Smooth muscle cell (in vitro differentiated cells): ENCODE results near the gene ST6GALNAC2. TPM values are rescaled to one million over a fixed set of nuclear protein-coding genes. Genes with fewer than 3 reads are reported as not detected.

Experiments used
- DNase-seq: peaks from one replicate; lab custom pipeline; 2025; ENCODE audit not compliant: unreplicated experiment; lab: John Stamatoyannopoulos, UW
- H2AFZ ChIP-seq: fragments of 200-600 bp; sonication (generic); 2 replicates; pipeline ENCODE4 v1.6.0; 2016; ENCODE audit warnings: antibody characterized with exemption, low read depth, mild to moderate bottlenecking
- H3F3A ChIP-seq: fragments of 200-600 bp; sonication (generic); 2 replicates; pipeline ENCODE4 v1.6.0; 2017; ENCODE audit warnings: antibody characterized with exemption, low read depth
- H3K27ac ChIP-seq: fragments of 200-600 bp; sonication (generic); 2 replicates; pipeline ENCODE4 v1.5.1; 2016; ENCODE audit warnings: low read depth, mild to moderate bottlenecking
- H3K27me3 ChIP-seq: fragments of 200-600 bp; sonication (generic); 2 replicates; pipeline ENCODE4 v1.6.1; 2016; ENCODE audit warnings: low read depth, mild to moderate bottlenecking
- H3K36me3 ChIP-seq: fragments of 200-600 bp; sonication (generic); 2 replicates; pipeline ENCODE4 v1.5.1; 2016; ENCODE audit warnings: low read depth
- H3K4me1 ChIP-seq: fragments of 200-600 bp; sonication (generic); 2 replicates; pipeline ENCODE4 v1.5.1; 2016; ENCODE audit warnings: low read depth
- H3K4me2 ChIP-seq: fragments of 200-600 bp; sonication (generic); 2 replicates; pipeline ENCODE4 v1.6.0; 2016; ENCODE audit warnings: mild to moderate bottlenecking
- H3K4me3 ChIP-seq: fragments of 200-600 bp; sonication (generic); 2 replicates; pipeline ENCODE4 v1.5.1; 2016; ENCODE audit warnings: mild to moderate bottlenecking
- H3K79me2 ChIP-seq: fragments of 200-600 bp; sonication (generic); 2 replicates; pipeline ENCODE4 v1.6.0; 2016; ENCODE audit warnings: low read depth, mild to moderate bottlenecking
- H3K9ac ChIP-seq: fragments of 200-600 bp; sonication (generic); 2 replicates; pipeline ENCODE4 v1.6.0; 2016; ENCODE audit warnings: low read depth
- H3K9me3 ChIP-seq: fragments of 200-600 bp; sonication (generic); replicated peaks from 2 replicates; pipeline ENCODE4 v1.5.1; 2016; ENCODE audit warnings: low read depth
- H4K20me1 ChIP-seq: fragments of 200-600 bp; sonication (generic); 2 replicates; pipeline ENCODE4 v1.6.0; 2016; ENCODE audit warnings: low read depth
- WGBS: methylation state at CpG from one replicate; pipeline ENCODE4 v1.1.7; 2016; ENCODE audit warnings: low lambda C conversion rate; 5-methylcytosine and 5-hydroxymethylcytosine counted together
- polyA plus RNA-seq: library from polyadenylated mRNA; unstranded; fragments of >200 nt; fragmentation: Nextera tagmentation; extraction: Ambion mirVana; gene quantifications from 2 replicates; pipeline ENCODE4 v1.2.1, GENCODE V29; 2016
- total RNA-seq: library from RNA; depleted of rRNA; stranded (reverse); fragments of >200 nt; gene quantifications from 2 replicates; pipeline ENCODE4 v1.2.3, GENCODE V29; 2014
- TF ChIP-seq, protein P1 (sequence below): fragments of 200-600 bp; sonication (generic); IDR thresholded peaks from 2 replicates; pipeline ENCODE4 v1.5.1; 2017; ENCODE audit warnings: borderline replicate concordance, mild to moderate bottlenecking, antibody characterized with exemption; ENCODE audit not compliant: insufficient read depth, poor library complexity, severe bottlenecking

The ST6GALNAC2 gene
- total RNA-seq (6.9 and 9.9 TPM in 2 replicates), polyA plus RNA-seq (1.2 and 13.2 TPM in 2 replicates)

DNA sequence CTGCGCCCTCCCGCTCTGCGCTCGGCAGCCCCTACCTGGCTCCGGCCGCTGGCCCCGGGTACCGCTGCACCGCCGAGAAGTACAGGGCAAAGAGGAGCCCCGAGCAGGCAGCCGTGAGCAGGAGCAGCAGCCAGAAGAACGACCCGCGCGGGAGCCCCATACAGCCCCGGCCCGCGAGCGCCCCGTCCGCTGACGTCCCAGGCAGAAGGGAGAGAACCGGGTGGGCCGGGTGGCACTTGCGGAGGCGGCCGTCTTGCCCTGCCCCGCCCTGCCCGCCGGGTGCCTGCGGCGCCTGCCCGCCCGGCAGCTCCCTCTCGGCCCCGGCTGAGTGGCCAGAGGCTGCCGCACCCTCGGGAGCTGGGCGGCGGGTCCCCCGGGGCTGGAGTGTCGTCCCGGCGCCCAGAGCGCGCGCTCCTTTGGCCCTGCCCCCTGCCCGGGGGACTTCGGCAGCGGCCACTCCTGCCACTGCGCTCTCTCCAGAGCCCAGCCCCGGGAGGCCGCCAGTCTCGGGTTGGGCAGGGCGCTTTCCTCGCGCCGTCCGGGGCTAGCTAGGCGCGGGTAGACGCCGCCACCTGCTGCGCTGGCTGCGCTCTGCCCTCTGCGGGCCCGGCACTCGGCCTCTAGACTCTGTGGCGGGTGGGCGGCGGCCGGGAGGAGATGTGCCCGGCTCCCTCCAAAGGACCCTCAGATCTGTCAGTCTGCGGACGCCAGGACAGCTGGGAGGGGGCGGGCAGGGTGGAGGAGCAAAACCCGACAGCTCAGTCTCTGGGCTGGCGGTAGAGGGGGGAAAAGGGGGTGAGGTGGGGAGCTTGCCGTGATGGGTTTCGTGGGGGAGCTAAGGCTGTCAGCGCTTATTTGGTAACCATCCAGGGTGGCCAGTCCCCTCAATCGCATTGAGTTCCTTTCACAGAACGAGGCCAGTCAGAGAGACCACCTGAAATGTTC lies at the start of gene ST6GALNAC2:
TSS of gene ST6GALNAC2 (minus strand) at position 212 of the 945 bp plus-strand sequence. CDS start at position 160, 52 bp downstream.
- DNase-seq = no peak
- peaks cover 4% of the 10 kb centered on the region for H3F3A ChIP-seq
- no peaks in the 10 kb centered on the region for H3K36me3 ChIP-seq
- H3K27ac ChIP-seq = no peak within 1 kb of the TSS
- 2% methylated on average over 60 of the region's 84 CpGs for WGBS
- H3K27me3 ChIP-seq = peaks cover 64% of the 10 kb centered on the region
- peak within 1 kb of the TSS; percentile 58 for H3K4me3 ChIP-seq
- peaks cover 17% of the 10 kb centered on the region for H3K4me1 ChIP-seq
- no peaks in the 10 kb centered on the region for H4K20me1 ChIP-seq
- peak within 1 kb of the TSS; percentile 92 for H3K4me2 ChIP-seq
- TF ChIP-seq, protein P1, sequence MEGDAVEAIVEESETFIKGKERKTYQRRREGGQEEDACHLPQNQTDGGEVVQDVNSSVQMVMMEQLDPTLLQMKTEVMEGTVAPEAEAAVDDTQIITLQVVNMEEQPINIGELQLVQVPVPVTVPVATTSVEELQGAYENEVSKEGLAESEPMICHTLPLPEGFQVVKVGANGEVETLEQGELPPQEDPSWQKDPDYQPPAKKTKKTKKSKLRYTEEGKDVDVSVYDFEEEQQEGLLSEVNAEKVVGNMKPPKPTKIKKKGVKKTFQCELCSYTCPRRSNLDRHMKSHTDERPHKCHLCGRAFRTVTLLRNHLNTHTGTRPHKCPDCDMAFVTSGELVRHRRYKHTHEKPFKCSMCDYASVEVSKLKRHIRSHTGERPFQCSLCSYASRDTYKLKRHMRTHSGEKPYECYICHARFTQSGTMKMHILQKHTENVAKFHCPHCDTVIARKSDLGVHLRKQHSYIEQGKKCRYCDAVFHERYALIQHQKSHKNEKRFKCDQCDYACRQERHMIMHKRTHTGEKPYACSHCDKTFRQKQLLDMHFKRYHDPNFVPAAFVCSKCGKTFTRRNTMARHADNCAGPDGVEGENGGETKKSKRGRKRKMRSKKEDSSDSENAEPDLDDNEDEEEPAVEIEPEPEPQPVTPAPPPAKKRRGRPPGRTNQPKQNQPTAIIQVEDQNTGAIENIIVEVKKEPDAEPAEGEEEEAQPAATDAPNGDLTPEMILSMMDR = no peak
- no peak within 1 kb of the TSS for H3K9ac ChIP-seq
- no peaks in the 10 kb centered on the region for H3K79me2 ChIP-seq
- H3K9me3 ChIP-seq = no peaks in the 10 kb centered on the region
- peak within 1 kb of the TSS; percentile 45 for H2AFZ ChIP-seq

DNA sequence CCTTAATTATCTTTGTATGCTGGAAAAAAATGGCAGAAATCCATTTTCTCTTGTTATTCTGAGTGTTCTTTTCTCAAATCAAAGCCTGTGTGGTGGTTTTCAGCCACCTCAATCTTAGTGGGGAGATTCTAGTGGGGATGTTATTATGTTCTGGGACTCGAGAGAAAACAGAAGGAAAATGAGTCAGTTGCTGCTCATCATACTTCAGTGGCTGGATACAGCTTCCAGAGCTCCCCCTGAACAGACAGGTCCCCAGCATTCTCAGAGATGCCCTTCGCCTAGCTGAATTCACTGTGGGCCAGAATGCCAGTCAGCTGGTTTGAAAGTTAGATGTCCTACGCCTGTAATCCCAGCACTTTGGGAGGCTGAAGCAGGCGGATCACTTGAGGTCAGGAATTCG lies 49.4 kb upstream of the ST6GALNAC2 start:
- H3K27ac ChIP-seq = peak overlapping the region; percentile 87
- H3K4me2 ChIP-seq = peak overlapping the region; percentile 46
- H3K9ac ChIP-seq = peak overlapping the region; percentile 27
- H3K36me3 ChIP-seq = no peaks in the 10 kb centered on the region
- H3K9me3 ChIP-seq = no peaks in the 10 kb centered on the region
- H3K4me1 ChIP-seq = peaks cover 7% of the 10 kb centered on the region
- no peak overlapping the region for H3K4me3 ChIP-seq
- no peaks in the 10 kb centered on the region for H4K20me1 ChIP-seq
- no peaks in the 10 kb centered on the region for H3K27me3 ChIP-seq
- no peaks in the 10 kb centered on the region for H3K79me2 ChIP-seq
- 37% methylated on average over 5 of the region's 5 CpGs for WGBS
- no peak for DNase-seq
- TF ChIP-seq, protein P1 = no peak
- peaks cover 6% of the 10 kb centered on the region for H3F3A ChIP-seq
- no peak overlapping the region for H2AFZ ChIP-seq

DNA sequence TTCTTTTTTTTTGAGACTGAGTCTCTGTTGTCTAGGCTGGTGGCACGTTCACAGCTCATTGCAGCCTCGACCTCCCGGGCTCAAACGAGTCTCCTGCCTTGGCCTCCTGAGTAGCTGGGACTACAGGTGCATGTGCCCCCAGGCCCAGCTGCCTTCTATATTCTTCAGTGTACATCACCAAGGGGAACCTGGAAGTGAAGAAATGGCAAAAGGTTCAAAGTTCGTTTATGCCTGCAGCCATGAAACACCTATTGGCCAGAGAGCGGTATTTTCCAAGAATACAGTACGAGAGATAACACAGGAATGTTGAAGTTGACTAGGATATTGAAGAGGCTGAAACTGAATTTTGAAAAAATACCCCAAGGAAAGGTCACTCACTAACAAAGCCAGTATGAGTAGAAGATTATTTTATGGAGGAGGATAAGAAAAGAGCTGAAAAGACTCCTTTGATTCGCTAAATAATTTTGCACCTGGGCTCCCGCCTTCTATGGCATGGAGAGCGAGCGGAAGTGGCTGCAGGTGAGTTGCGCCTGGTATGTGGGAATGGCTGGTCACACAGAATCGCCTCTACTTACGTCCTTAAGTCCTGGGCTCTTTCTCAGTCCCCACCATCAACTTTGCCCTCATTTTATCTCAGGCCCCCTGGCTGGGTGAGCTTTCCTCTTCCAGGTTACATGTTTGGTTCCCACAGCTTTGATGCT lies 48.1 kb upstream of the ST6GALNAC2 start:
- Histone ChIP-seq H3K27me3 (no peaks in the 10 kb centered on the region), H3K9me3 (no peaks in the 10 kb centered on the region), H2AFZ (no peak overlapping the region), H3K9ac (no peak overlapping the region), H3K4me2 (no peak overlapping the region), H3K79me2 (no peaks in the 10 kb centered on the region), H3K36me3 (no peaks in the 10 kb centered on the region), H4K20me1 (no peaks in the 10 kb centered on the region), H3K27ac (no peak overlapping the region), H3F3A (peaks cover 6% of the 10 kb centered on the region), H3K4me1 (peaks cover 7% of the 10 kb centered on the region), H3K4me3 (no peak overlapping the region)
- DNase-seq = no peak
- TF ChIP-seq, protein P1 = no peak
- 94% methylated on average over 14 of the region's 14 CpGs for WGBS
